Liver (tissue), 9 donors: ENCODE measurements around the gene RANBP17. TPM values are rescaled to one million over a fixed set of nuclear protein-coding genes. Genes with fewer than 3 reads are reported as not detected.

ENCODE experiments used
- DNase-seq: peaks from one replicate; pipeline ENCODE4 v3.0.0-alpha.2; 2017; ENCODE audit warnings: low spot score
- H3K27ac ChIP-seq, 2 donors: one replicate each; pipeline ENCODE4 v1.7.0; 2013; ENCODE audit warnings: inconsistent platforms in 2 of 2, low read length in 2 of 2, control low read depth in 1 of 2, low read depth in 1 of 2, mild to moderate bottlenecking in 1 of 2
- H3K27me3 ChIP-seq, 4 donors: one replicate each; pipeline versions ENCODE4 v1.6.1 to v1.7.0; 2013; ENCODE audit warnings: low read length in 3 of 4, inconsistent platforms in 1 of 4, mild to moderate bottlenecking in 1 of 4, moderate library complexity in 1 of 4; ENCODE audit not compliant: control insufficient read depth in 4 of 4, insufficient read depth in 4 of 4
- H3K36me3 ChIP-seq, 4 donors: one replicate each; pipeline versions ENCODE4 v1.6.1 to v1.7.0; 2013; ENCODE audit warnings: low read length in 3 of 4, mild to moderate bottlenecking in 3 of 4, low read depth in 1 of 4, moderate library complexity in 1 of 4; ENCODE audit not compliant: control insufficient read depth in 4 of 4, insufficient read depth in 3 of 4
- H3K4me1 ChIP-seq, 4 donors: one replicate each; pipeline versions ENCODE4 v1.6.1 to v1.7.0; 2013; ENCODE audit warnings: low read length in 3 of 4, mild to moderate bottlenecking in 3 of 4, moderate library complexity in 1 of 4; ENCODE audit not compliant: control insufficient read depth in 4 of 4, insufficient read depth in 4 of 4
- H3K4me3 ChIP-seq, 3 donors: one replicate each; pipeline versions ENCODE4 v1.6.1 to v1.7.0; 2013; ENCODE audit warnings: low read length in 3 of 3, control low read depth in 1 of 3, low read depth in 1 of 3, mild to moderate bottlenecking in 1 of 3
- H3K9ac ChIP-seq, 2 donors: one replicate each; pipeline ENCODE4 v1.7.0; 2013; ENCODE audit warnings: low read length in 2 of 2, mild to moderate bottlenecking in 2 of 2, moderate library complexity in 2 of 2, control low read depth in 1 of 2, low read depth in 1 of 2
- H3K9me3 ChIP-seq, 4 donors: one replicate each; pipeline versions ENCODE4 v1.6.1 to v1.7.0; 2013; ENCODE audit warnings: low read length in 3 of 4; ENCODE audit not compliant: control insufficient read depth in 4 of 4
- ATF3 ChIP-seq: IDR thresholded peaks from 2 replicates; pipeline ENCODE4 v1.6.1; 2016; ENCODE audit warnings: antibody characterized with exemption
- CTCF ChIP-seq: fragments of 150-350 bp; IDR thresholded peaks from 2 replicates; pipeline ENCODE4 v1.5.1; 2017; ENCODE audit warnings: improper control_type of control experiment, low read depth, low read length; ENCODE audit not compliant: missing input control
- EGR1 ChIP-seq, 2 donors: IDR thresholded peaks; 2 replicates each; pipeline ENCODE4 v1.6.1; 2016 to 2018; ENCODE audit warnings: antibody characterized with exemption in 2 of 2, low read depth in 2 of 2
- FOXA1 ChIP-seq: IDR thresholded peaks from 2 replicates; pipeline ENCODE4 v1.6.1; 2016; ENCODE audit warnings: antibody characterized with exemption
- FOXA2 ChIP-seq: IDR thresholded peaks from 2 replicates; pipeline ENCODE4 v1.6.1; 2016; ENCODE audit warnings: antibody characterized with exemption
- GABPA ChIP-seq, 2 donors: IDR thresholded peaks in 1 of 2; conservative IDR thresholded peaks in 1 of 2; 2 replicates each; pipeline ENCODE4 v1.6.1; 2016; ENCODE audit warnings: antibody characterized with exemption in 2 of 2, mild to moderate bottlenecking in 1 of 2, moderate library complexity in 1 of 2
- HNF4A ChIP-seq, 2 donors: conservative IDR thresholded peaks; 2 replicates each; pipeline ENCODE4 v1.6.1; 2016; ENCODE audit warnings: antibody characterized with exemption in 2 of 2, mild to moderate bottlenecking in 2 of 2
- HNF4G ChIP-seq: IDR thresholded peaks from 2 replicates; pipeline ENCODE4 v1.6.1; 2016; ENCODE audit warnings: antibody characterized with exemption
- JUND ChIP-seq, 2 donors: IDR thresholded peaks; 2 replicates each; pipeline ENCODE4 v1.6.1; 2016; ENCODE audit warnings: antibody characterized with exemption in 2 of 2
- NR2F2 ChIP-seq: IDR thresholded peaks from 2 replicates; pipeline ENCODE4 v1.6.1; 2016; ENCODE audit warnings: antibody characterized with exemption
- RAD21 ChIP-seq, 2 donors: IDR thresholded peaks; 2 replicates each; pipeline ENCODE4 v1.6.1; 2016; ENCODE audit warnings: antibody characterized with exemption in 2 of 2, mild to moderate bottlenecking in 2 of 2
- RXRA ChIP-seq, 2 donors: IDR thresholded peaks; 2 replicates each; pipeline ENCODE4 v1.6.1; 2017 to 2018; ENCODE audit warnings: antibody characterized with exemption in 2 of 2, mild to moderate bottlenecking in 1 of 2
- SP1 ChIP-seq: IDR thresholded peaks from 2 replicates; pipeline ENCODE4 v1.6.1; 2018; ENCODE audit warnings: antibody characterized with exemption, mild to moderate bottlenecking
- TAF1 ChIP-seq: conservative IDR thresholded peaks from 2 replicates; pipeline ENCODE4 v1.6.1; 2016; ENCODE audit warnings: antibody characterized with exemption, mild to moderate bottlenecking
- YY1 ChIP-seq: IDR thresholded peaks from 2 replicates; pipeline ENCODE4 v1.6.1; 2016; ENCODE audit warnings: antibody characterized with exemption, mild to moderate bottlenecking
- ZBTB33 ChIP-seq: IDR thresholded peaks from 2 replicates; pipeline ENCODE4 v1.6.1; 2016; ENCODE audit warnings: antibody characterized with exemption
- polyA plus RNA-seq, 2 donors: library from polyadenylated mRNA; stranded (reverse) in 1 of 2; unstranded in 1 of 2; fragments of 200-250 nt in 1 of 2; fragments of >200 nt in 1 of 2; fragmentation: Nextera tagmentation in 1 of 2; extraction: Ambion mirVana in 1 of 2; gene quantifications; one replicate each; pipeline versions ENCODE4 v1.2.1 to v1.2.3, GENCODE V29; 2013 to 2015
- total RNA-seq, 2 donors: library from RNA; depleted of rRNA; stranded (reverse); fragments of >200 nt; gene quantifications; one replicate each; pipeline ENCODE4 v1.2.3, GENCODE V29; 2014
- TF ChIP-seq, protein P1 (sequence below): IDR thresholded peaks from 2 replicates; pipeline ENCODE4 v1.6.1; 2016; ENCODE audit warnings: antibody characterized with exemption
- TF ChIP-seq, protein P2 (sequence below): IDR thresholded peaks from 2 replicates; pipeline ENCODE4 v1.6.1; 2016; ENCODE audit warnings: antibody characterized with exemption, mild to moderate bottlenecking
- donor health status: healthy.
- donor health status: healthy.
- donor health status: healthy.
- donor health status: healthy.
- donor health status: healthy.

RANBP17 gene
- total and polyA plus RNA-seq, 4 donors: 0.83 to 10.8 (median 7.9) TPM

- H3K4me1 ChIP-seq: no peaks in the 10 kb centered on the region
- no peak overlapping the region for H3K4me3 ChIP-seq
- no peaks in the 10 kb centered on the region for H3K36me3 ChIP-seq
- no peaks in the 10 kb centered on the region for H3K9me3 ChIP-seq
- H3K9ac ChIP-seq: no peak overlapping the region
- no peak for DNase-seq
- no peak overlapping the region for H3K27ac ChIP-seq
- no peaks in the 10 kb centered on the region for H3K27me3 ChIP-seq
- TF ChIP-seq TAF1 (no peak), ZBTB33 (no peak), RAD21 (IDR thresholded peaks at IDR 0.05) (no peak), FOXA1 (no peak), ATF3 (no peak), FOXA2 (no peak), CTCF (no peak), SP1 (no peak), GABPA (IDR thresholded peaks at IDR 0.05 in 1 of 2, conservative IDR thresholded peaks at IDR 0.05 in 1 of 2) (no peak), NR2F2 (no peak), HNF4A (conservative IDR thresholded peaks at IDR 0.05) (no peak), YY1 (no peak), EGR1 (IDR thresholded peaks at IDR 0.05; ENCODE audit: low read depth in 2 of 2) (no peak), RXRA (IDR thresholded peaks at IDR 0.05) (no peak), HNF4G (no peak), JUND (IDR thresholded peaks at IDR 0.05) (no peak)
- TF ChIP-seq, protein P1, sequence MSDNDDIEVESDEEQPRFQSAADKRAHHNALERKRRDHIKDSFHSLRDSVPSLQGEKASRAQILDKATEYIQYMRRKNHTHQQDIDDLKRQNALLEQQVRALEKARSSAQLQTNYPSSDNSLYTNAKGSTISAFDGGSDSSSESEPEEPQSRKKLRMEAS: no peak
- TF ChIP-seq, protein P2, sequence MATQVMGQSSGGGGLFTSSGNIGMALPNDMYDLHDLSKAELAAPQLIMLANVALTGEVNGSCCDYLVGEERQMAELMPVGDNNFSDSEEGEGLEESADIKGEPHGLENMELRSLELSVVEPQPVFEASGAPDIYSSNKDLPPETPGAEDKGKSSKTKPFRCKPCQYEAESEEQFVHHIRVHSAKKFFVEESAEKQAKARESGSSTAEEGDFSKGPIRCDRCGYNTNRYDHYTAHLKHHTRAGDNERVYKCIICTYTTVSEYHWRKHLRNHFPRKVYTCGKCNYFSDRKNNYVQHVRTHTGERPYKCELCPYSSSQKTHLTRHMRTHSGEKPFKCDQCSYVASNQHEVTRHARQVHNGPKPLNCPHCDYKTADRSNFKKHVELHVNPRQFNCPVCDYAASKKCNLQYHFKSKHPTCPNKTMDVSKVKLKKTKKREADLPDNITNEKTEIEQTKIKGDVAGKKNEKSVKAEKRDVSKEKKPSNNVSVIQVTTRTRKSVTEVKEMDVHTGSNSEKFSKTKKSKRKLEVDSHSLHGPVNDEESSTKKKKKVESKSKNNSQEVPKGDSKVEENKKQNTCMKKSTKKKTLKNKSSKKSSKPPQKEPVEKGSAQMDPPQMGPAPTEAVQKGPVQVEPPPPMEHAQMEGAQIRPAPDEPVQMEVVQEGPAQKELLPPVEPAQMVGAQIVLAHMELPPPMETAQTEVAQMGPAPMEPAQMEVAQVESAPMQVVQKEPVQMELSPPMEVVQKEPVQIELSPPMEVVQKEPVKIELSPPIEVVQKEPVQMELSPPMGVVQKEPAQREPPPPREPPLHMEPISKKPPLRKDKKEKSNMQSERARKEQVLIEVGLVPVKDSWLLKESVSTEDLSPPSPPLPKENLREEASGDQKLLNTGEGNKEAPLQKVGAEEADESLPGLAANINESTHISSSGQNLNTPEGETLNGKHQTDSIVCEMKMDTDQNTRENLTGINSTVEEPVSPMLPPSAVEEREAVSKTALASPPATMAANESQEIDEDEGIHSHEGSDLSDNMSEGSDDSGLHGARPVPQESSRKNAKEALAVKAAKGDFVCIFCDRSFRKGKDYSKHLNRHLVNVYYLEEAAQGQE: no peak
Measured at GRCh38 chr5:171139227-171139626, 277.4 kb downstream of the RANBP17 start.

DNA sequence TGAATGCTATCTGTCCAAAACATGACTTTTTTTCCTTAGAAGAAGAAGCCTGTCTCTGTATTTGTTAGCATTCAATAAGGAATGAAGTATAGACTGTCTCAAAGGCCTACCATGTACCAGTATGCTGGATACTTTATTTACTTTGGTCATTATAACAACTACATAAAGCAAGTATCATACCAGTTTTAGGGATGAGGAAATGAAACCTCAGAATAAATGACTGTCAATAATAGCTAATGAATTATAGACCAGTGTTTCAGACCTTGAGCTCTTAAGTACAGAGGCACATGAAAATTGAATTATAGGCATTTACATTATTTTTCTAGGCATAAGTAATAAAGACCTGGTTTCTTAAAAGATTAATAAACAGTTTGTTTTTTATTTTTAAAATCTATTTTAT is 280.8 kb downstream of the RANBP17 start:
- H3K9me3 ChIP-seq: no peaks in the 10 kb centered on the region
- H3K36me3 ChIP-seq: no peaks in the 10 kb centered on the region
- H3K4me1 ChIP-seq: no peaks in the 10 kb centered on the region
- H3K27ac ChIP-seq: no peak overlapping the region
- no peak overlapping the region for H3K4me3 ChIP-seq
- no peak overlapping the region for H3K9ac ChIP-seq
- TF ChIP-seq EGR1 (IDR thresholded peaks at IDR 0.05; ENCODE audit: low read depth in 2 of 2): no peak
- no peak for TF ChIP-seq RXRA (IDR thresholded peaks at IDR 0.05)
- no peak for TF ChIP-seq NR2F2
- TF ChIP-seq FOXA1: no peak
- TF ChIP-seq ATF3: no peak
- no peak for TF ChIP-seq FOXA2
- no peak for TF ChIP-seq YY1
- no peaks in the 10 kb centered on the region for H3K27me3 ChIP-seq
- no peak for DNase-seq
